OCI-LY1 (cell line): Measurements from ENCODE around the gene TRIP6.

Source experiments
- H2AFZ ChIP-seq: fragments of 200-600 bp; sonication (generic), shearing (Covaris generic); 2 replicates; pipeline ENCODE4 v1.6.0; 2014; ENCODE audit warnings: antibody characterized with exemption, mild to moderate bottlenecking, low read length
- H3F3A ChIP-seq: fragments of 200-600 bp; sonication (generic), shearing (Covaris generic); 2 replicates; pipeline ENCODE4 v1.6.0; 2014; ENCODE audit warnings: mild to moderate bottlenecking, antibody characterized with exemption, low read length, moderate library complexity; ENCODE audit not compliant: insufficient read depth
- H3K27ac ChIP-seq: fragments of 200-600 bp; sonication (generic); 2 replicates; pipeline ENCODE4 v1.5.1; 2014; ENCODE audit warnings: low read length, mixed run types, mild to moderate bottlenecking, low read depth; ENCODE audit not compliant: poor library complexity, severe bottlenecking
- H3K27me3 ChIP-seq: fragments of 200-600 bp; sonication (generic); 2 replicates; pipeline ENCODE4 v1.6.0; 2014; ENCODE audit warnings: antibody characterized with exemption, mild to moderate bottlenecking, low read length, moderate library complexity; ENCODE audit not compliant: insufficient read depth
- H3K36me3 ChIP-seq: fragments of 200-600 bp; sonication (generic); 2 replicates; pipeline ENCODE4 v1.6.1; 2014; ENCODE audit warnings: mild to moderate bottlenecking, antibody characterized with exemption, low read length, moderate library complexity, mixed read lengths; ENCODE audit not compliant: insufficient read depth
- H3K4me1 ChIP-seq: fragments of 200-600 bp; sonication (generic); 2 replicates; pipeline ENCODE4 v1.5.1; 2014; ENCODE audit warnings: mild to moderate bottlenecking, low read length, moderate library complexity; ENCODE audit not compliant: insufficient read depth, severe bottlenecking
- H3K4me2 ChIP-seq: fragments of 200-600 bp; sonication (generic), shearing (Covaris generic); 2 replicates; pipeline ENCODE4 v1.6.1; 2014; ENCODE audit warnings: low read length
- H3K4me3 ChIP-seq: fragments of 200-600 bp; sonication (generic); 2 replicates; pipeline ENCODE4 v1.5.1; 2014; ENCODE audit warnings: low read length, low read depth, mild to moderate bottlenecking, mixed read lengths; ENCODE audit not compliant: poor library complexity, severe bottlenecking
- H3K79me2 ChIP-seq: fragments of 200-600 bp; shearing (Covaris generic); 2 replicates; pipeline ENCODE4 v1.6.1; 2016; ENCODE audit warnings: mixed run types, low read length, mixed read lengths; ENCODE audit not compliant: insufficient read depth
- H3K9ac ChIP-seq: fragments of 200-600 bp; sonication (generic), shearing (Covaris generic); 2 replicates; pipeline ENCODE4 v1.6.1; 2014; ENCODE audit warnings: mild to moderate bottlenecking, low read length, mixed read lengths
- H3K9me2 ChIP-seq: fragments of 200-600 bp; sonication (generic), shearing (Covaris generic); 2 replicates; pipeline ENCODE4 v1.6.1; 2014; ENCODE audit warnings: low read depth, mild to moderate bottlenecking, low read length, mixed read lengths
- H3K9me3 ChIP-seq: fragments of 200-600 bp; shearing (Covaris generic); 2 replicates; pipeline ENCODE4 v1.6.1; 2014; ENCODE audit warnings: low read length, mixed read lengths
- H4K20me1 ChIP-seq: fragments of 200-600 bp; sonication (generic), shearing (Covaris generic); 2 replicates; pipeline ENCODE4 v1.6.0; 2016; ENCODE audit warnings: mild to moderate bottlenecking, low read length; ENCODE audit not compliant: insufficient read depth
- CTCF ChIP-seq: fragments of 200-600 bp; sonication (generic), shearing (Covaris generic); IDR thresholded peaks from 2 replicates; pipeline ENCODE4 v1.5.1; 2017; ENCODE audit warnings: mild to moderate bottlenecking, antibody characterized with exemption, low read length, moderate library complexity, mixed read lengths
- EZH2 ChIP-seq: fragments of 200-600 bp; sonication (generic), shearing (Covaris generic); IDR thresholded peaks from 2 replicates; pipeline ENCODE4 v1.8.0; 2017; ENCODE audit warnings: borderline replicate concordance, mixed run types, mild to moderate bottlenecking, antibody characterized with exemption, low read length, moderate library complexity, mixed read lengths

The TRIP6 gene

DNA sequence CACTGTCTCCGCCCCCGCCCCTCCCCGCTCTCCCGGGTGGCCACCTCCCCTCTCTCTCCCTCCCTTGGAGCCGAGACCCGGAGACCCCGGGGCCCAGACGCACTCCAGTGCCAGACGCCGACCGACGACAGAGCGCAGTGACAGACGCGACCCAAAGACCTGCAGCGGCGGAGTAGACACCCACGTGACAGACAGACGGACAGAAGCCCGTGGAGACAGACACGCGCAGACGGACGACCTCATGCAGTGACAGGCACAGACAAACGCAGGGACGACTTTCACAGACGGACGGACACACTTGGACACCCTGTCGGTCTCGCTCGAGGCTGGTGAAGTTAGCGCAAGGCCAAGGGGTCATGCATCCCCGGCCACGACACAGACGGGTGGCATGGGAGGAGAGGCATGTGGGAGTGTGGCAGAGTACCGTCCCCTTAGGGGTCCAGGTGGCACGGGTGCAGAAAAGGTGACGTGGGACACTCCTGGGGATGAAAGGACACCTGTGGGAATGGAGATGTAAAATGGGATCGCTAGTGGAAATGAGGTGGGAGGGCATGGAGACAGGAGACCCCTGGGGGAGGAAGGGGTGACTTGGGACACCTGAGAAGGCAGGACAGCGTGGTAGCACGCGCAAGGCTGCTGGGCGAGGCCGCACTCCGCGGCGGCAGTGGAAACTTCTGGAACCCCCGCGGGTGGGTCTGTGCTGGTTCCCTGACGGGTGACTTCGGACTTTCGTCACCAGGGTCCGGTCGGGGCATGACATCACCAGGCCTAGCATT is 29.0 kb downstream of the TRIP6 start:
- Histone ChIP-seq H3K27ac (no peak overlapping the region), H4K20me1 (no peaks in the 10 kb centered on the region), H3K27me3 (peaks cover 5% of the 10 kb centered on the region), H3K4me1 (peaks cover 14% of the 10 kb centered on the region), H3K4me2 (peak overlapping the region; percentile 32; the same call in 1 of the 2 replicates), H2AFZ (no peak overlapping the region), H3K9me3 (no peaks in the 10 kb centered on the region), H3K4me3 (no peak overlapping the region), H3K9ac (no peak overlapping the region), H3K79me2 (no peaks in the 10 kb centered on the region), H3F3A (no peaks in the 10 kb centered on the region), H3K36me3 (no peaks in the 10 kb centered on the region), H3K9me2 (no peaks in the 10 kb centered on the region)
- TF ChIP-seq EZH2 (peak; percentile 91; the same call in 1 of the 2 replicates), CTCF (no peak)

- Histone ChIP-seq H3K4me3 (no peak overlapping the region), H3K9me2 (no peaks in the 10 kb centered on the region), H3K9ac (no peak overlapping the region), H3K4me1 (peaks cover 14% of the 10 kb centered on the region), H2AFZ (no peak overlapping the region), H3K27ac (no peak overlapping the region), H3K4me2 (peak overlapping the region; percentile 32; the same call in 1 of the 2 replicates), H3K36me3 (no peaks in the 10 kb centered on the region), H3K9me3 (no peaks in the 10 kb centered on the region), H3F3A (no peaks in the 10 kb centered on the region), H3K27me3 (peaks cover 5% of the 10 kb centered on the region), H4K20me1 (no peaks in the 10 kb centered on the region), H3K79me2 (no peaks in the 10 kb centered on the region)
- TF ChIP-seq CTCF (peak; percentile 90), EZH2 (no peak)
Measured at GRCh38 chr7:100896732-100897608, 29.8 kb downstream of the TRIP6 start.

GRCh38 chr7:100897772-100898454 is 30.7 kb downstream of the TRIP6 start:
- peaks cover 5% of the 10 kb centered on the region for H3K27me3 ChIP-seq
- TF ChIP-seq CTCF, result no peak
- TF ChIP-seq EZH2, result no peak

More at GRCh38 chr7:100897772-100898454, 30.7 kb downstream of the TRIP6 start:
- H3K27ac ChIP-seq, result no peak overlapping the region
- no peak overlapping the region for H3K4me2 ChIP-seq
- no peaks in the 10 kb centered on the region for H3K9me2 ChIP-seq
- peaks cover 14% of the 10 kb centered on the region for H3K4me1 ChIP-seq
- no peak overlapping the region for H3K4me3 ChIP-seq
- H3K79me2 ChIP-seq, result no peaks in the 10 kb centered on the region
- H4K20me1 ChIP-seq, result no peaks in the 10 kb centered on the region
- no peaks in the 10 kb centered on the region for H3F3A ChIP-seq
- H3K36me3 ChIP-seq, result no peaks in the 10 kb centered on the region
- no peak overlapping the region for H3K9ac ChIP-seq
- H2AFZ ChIP-seq, result no peak overlapping the region
- no peaks in the 10 kb centered on the region for H3K9me3 ChIP-seq
